HEK293T (cell line): ENCODE measurements around the gene KRT14.

Experiments
- FOXK2 ChIP-seq: fragments of 450-650 bp; IDR thresholded peaks from 2 replicates; pipeline ENCODE4 v1.6.1; 2016; ENCODE audit warnings: mild to moderate bottlenecking
- NFRKB ChIP-seq: fragments of 450-650 bp; IDR thresholded peaks from 2 replicates; pipeline ENCODE4 v1.6.1; 2016; ENCODE audit warnings: mild to moderate bottlenecking, moderate library complexity
- SUZ12 ChIP-seq: fragments of 450-650 bp; IDR thresholded peaks from 2 replicates; pipeline ENCODE4 v1.6.1; 2016; ENCODE audit warnings: mild to moderate bottlenecking

GRCh38 chr17:41535764-41536481 is 50.8 kb downstream of the KRT14 start:
- TF ChIP-seq SUZ12 (no peak), NFRKB (no peak), FOXK2 (no peak)
